NCI-H1417 (cell line): ENCODE measurements around the gene VEGFA.

Experiments used
- DNase-seq, 3 experiments: peaks; one replicate each; lab custom pipeline; 2025; lab: John Stamatoyannopoulos, UW

The VEGFA gene

DNA sequence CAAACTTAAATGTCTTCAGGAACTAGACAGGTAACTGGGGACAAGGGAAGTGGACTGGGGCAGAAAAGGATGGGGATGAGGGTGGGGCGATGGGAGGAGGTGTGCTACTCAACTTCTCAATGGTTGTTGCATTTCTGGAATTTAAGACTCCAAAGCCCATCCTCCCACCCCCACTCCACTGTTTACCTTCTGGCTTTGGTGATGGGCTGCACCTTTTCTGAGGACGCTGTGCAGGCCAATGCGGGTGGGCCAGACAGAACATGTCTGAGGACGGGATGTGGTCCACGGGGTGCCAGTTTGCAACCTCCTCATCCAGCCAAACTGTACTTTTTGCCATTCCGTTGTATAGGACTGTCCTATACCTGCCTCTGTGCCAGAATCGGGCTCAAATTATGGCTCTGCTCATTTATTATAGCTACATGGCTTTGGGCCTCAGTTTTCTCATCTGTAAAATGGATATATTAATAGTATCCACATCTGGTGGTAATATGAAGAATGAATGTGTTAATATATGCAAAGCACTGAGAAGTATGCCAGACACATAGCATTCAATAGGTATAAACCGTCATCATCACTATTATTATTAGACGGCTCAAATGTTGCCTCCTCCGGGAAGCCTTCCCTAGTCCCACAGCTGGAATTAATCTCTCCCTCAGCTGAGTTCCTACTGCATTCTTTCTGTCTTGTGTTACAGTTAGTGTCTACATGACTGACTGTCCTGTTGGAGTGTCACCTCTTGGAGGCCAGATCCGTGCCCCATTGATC is 31.0 kb upstream of the VEGFA start:
- DNase-seq = no peak

DNA sequence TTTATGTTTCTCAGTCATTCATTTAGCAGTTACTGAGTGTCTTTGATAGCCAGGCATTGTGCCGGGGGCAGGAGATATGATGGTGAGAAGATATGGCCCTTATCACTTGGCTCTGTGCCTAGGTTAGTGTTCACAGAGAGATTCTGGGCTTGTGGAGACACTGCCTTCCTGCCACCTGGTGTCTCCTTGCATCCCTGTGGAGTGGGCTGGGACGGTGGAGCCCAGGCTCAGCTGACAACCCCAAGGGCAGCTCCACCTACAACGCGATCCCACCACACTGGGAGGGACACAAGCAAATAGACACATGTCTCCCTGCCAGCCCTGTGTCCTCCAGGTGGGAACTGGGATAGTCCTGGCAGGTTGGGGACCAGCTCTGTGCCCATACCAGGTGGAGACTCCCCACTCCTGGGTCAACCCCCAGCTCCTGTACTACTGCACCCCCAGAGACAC is 30.3 kb upstream of the VEGFA start:
- DNase-seq = no peak

DNA sequence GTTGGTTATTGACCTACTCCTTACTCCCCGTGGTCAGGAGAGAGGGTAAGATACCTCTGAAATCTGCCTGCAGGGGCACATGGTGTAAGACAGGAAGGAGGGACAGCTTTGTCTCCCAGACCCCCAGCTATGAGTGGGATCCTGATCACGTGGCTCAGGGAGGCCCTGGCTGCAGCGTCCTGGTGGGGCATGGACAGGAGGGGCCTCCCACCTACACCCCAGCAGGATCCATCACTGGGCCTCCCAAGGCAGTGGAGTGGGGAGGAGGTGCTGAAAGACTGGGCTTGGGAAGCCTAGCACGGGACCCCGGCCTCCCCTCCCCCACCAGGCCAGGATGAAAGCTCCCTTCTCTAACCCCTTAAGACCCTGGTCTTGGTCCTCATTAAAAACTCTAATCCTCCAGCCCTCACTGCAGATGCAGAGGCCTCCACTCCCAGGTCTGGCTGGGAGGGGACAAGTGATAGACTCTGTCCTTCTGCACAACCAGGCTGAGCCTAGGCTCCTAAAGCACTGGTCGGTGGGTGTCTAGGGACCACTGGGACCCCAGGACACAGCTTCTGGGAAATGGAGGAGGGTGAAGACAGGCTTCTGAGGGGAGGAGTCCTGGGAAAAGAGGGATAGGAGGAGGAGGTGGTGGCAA is 29.6 kb upstream of the VEGFA start:
- no peak for DNase-seq

DNA sequence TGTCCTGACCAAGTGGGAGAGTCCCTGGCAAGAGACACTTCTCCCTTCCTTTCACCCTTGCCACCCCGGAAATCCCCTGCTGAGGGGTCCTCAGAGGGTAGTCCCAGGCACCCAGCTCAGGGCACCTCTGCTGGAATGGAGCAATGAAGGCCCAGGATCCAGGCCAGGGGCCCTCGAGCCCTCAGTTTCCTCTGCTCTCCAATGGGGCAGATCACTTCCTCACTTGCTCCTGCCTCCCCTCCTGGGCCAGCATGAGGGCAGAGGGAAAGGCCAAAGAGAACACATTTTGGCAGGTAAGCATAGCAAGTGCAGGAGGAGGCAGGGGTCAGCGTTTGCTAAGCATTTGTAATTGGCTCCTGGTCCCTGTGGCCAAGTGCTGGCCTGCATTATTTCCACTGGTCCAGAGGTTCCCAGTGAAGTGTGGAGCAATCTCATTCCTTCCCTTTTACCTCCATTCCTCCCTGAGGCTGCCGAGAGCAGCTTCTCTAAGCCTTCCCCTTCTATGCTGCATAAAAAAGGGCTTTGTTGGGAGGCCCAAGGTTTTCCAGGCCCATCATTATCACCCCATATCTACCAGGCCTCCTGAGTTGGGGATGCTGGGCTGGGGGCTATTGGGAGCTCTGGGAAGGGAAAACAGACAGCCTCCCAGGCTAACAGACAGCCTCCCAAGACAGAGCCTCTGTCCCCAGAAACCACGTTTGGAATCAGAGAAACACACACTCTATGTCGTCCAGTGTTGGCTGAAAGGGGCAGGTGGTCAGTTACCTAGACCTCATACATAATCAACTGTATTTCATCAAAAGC is 28.8 kb upstream of the VEGFA start:
- DNase-seq = no peak

DNA sequence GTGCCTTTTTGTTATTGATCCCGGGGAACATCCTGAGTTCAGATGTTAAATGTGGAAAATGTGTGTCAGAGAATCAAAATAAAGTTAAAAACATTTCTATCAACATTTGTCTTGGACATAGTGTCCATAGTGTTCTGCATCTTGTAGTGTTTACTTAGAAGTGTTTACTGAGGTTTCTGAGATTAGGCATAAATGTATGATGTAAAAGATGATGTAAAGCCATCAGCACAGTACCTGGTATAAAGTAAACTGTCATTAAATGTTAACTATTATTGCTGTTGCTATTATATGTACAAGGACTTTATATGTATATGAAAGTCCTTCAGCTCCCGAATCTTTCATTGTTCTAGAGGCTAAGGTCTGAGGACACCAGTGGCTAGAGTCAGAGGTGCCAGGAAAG is 28.2 kb upstream of the VEGFA start:
- DNase-seq = no peak

DNA sequence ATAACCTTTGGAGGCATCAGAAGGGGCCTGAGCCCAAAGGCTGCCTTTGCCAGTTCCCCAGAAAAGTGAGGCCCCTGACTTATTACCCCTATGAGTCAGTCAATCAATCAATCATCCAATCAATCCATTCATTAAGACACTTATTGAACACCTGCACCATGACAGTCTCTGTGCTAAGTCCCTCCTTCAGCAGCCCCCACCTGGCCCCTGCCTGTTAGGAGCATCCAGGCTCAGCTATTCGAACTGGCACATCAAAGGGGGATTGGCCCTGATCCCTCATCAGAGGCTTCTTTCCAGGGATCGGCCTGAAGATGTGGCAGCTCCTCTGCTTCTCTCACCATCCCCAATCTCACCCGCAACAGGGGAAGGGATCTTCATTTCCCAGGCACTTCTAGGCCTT is 27.7 kb upstream of the VEGFA start:
- DNase-seq = no peak

DNA sequence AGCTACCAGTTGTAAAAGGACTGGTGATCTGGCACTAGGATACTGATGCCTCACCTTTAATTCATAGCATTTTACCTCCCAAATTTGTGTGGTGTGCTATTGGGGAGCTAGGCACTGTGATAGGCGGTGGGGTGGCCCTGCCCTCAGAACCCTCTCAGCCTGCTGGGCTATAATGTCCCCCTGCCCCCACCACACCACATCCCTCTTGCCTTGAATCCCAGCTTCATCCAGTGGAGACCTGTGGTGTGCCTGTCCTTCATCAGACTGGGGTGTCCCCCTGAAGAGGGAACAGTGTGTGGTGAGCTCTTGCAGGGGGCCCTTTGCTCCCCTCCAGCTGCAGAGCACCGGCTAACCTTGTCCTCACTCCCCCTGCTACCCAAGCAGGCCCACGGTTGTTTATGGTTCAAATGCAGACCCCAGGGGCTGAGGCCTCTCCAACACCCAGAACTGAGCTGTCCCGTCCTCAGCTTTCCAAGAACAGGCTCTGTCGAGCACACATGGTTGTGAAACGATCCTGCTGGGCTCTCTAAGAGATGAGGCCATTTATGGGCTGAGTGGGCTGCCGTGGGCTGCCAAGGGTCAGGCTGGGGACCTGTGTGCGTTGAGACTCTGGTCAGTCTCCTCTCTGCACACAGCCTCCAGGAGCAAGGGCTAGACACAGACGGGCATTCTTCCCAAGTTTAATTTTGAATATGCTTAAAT is 26.9 kb upstream of the VEGFA start:
- no peak for DNase-seq

DNA sequence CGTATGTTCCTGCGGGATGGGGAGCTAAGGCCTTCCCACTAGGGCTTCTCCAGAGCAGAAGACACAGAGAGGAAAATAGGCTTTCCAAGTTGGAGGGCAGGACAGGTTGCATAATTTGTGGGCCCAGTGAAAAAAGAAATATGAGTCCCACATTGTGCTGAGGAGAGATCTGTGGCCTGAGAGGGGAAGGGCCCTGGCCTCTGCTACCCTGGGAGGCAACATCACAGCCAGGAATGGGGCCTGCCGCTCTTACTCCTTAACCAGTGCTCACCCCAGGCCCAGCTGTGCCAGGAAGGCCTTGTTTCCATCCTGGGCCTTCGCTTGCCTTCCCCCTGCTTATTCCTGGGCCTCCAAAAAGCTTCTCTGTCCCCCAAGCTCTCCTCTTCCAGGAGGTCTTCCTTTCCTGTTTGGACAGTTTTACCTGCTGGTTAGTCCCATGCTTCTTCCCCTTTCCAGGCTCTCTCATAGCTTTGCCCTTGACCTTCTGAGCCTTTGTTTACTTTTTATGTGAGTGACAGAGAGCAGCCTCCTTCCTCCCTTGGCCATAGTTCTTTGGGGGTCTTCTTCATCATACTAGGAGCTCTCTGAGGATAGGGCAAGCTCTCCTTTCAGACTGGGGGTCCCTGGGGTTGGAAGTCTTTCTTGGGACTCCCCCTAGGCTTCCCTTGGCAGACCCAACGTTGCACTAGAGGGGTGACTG is 26.2 kb upstream of the VEGFA start:
- DNase-seq = no peak

DNA sequence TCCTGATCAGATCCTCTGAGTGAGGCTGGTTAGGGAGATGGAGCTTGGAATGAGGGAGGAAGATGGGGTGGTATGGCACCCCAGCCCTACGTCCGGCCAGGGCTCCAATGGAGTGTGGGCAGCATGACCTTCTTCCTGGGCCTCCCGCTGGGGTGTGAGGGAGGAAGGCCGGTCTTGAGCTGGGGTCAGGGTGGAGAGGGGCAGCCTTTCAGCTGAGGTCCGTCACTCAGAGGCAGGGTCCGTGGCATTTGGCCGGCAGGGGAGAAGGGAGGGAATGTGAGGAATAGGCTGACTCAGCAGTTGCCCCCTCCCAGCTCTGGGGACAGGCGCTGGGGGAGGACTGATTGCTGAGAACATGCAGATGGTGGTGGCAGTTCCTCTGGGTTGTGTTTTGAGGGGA is 25.5 kb upstream of the VEGFA start:
- no peak for DNase-seq

DNA sequence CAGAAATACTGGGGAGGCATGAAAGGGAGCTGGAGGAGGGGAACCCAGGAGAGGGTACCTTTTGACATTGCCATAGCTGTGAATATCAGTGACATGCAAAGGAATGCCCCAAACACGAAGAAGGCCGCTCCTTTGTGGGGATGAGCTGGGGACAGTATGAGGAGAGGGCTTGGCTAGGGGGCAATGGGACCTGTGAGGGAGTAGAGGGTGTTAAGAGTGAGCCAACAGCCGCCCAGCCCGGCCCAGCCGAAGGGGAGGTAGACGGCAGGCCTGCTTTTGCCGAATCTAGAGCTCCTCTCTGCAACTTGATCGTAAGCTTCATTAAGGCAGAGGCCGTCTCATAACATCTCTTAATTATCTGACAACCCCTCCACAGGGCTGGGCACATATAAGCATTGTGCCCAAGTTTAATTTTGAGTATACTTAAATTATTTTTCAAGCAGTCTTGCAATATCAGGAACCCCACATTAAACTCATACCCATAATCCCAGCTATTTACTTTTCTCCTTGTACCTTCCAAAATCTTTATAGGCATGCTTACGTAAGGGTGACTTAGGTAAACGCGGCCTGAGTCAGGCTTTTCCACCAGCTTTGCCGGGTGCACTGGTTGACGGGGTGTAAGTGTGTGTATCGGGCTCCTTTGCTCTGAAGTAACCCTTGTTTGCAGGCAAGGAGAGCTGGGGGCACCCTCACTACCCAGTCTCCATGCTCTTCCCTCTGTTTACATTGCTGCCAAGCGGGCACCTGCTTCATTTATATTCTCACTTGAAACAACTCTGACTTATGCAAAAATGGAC is 24.9 kb upstream of the VEGFA start:
- peak in 1 of 3 experiments; percentile 1 for DNase-seq

DNA sequence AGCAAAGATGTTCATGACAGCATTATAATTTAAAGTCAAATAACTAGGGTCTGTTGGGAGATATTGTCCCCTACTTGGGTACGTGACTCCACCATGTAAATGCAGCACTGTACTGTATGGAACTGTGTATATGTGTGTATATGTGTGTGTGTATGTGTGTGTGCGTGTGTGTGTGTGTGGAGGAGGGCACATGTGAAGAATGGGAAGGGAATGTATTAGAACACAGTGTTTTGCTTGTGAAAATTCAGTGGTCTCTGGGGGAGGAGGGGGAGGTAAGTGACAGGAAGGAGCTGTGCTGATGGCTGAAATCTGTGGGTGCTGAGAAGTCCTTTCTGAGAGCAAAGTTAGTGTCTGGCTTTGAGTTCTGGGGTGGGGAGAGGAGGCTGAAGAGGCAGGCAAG is 23.9 kb upstream of the VEGFA start:
- DNase-seq = no peak

DNA sequence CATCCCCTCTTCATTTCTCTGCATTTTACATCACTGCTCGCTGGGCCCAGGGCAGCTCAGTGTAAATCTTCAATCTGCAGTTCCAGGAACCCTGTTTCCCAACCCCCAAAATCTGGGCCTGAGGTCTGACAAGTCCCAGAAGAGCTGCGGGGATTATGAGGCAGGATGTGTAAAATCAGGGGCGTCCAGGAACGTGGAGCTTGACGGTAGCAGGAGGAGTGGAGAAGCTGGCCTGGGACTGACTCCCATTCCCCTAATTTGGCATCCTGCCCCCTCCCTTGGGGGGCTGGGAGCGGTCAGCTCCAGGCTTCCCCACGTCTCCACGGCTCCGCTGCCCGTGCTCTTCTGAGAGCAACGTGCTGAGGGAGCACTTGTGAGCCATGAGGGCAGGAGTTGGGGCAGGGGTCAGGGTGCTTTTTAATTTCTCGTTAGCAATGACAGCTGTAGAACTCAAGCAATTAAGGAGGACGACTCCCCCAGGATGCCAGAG is 23.4 kb upstream of the VEGFA start:
- DNase-seq = no peak

DNA sequence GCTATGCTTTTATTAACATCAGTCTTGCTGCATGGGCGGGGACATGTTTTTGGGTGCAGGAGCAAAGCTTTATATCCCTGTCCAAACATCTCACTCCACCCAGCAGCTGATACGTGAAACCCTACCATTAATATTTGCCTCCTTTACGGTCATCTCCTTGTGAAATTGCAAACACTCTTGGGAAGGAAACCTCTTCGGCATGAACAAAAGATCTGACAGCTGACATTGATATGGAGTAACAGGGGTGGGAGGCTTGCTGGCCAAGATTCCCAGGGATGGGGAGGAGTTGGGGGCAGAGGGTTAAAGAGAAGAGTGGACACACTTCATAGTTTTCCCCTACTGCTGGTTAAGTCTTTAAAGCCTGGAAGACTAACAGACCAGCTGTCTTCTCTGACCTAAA is 22.2 kb upstream of the VEGFA start:
- DNase-seq = no peak

DNA sequence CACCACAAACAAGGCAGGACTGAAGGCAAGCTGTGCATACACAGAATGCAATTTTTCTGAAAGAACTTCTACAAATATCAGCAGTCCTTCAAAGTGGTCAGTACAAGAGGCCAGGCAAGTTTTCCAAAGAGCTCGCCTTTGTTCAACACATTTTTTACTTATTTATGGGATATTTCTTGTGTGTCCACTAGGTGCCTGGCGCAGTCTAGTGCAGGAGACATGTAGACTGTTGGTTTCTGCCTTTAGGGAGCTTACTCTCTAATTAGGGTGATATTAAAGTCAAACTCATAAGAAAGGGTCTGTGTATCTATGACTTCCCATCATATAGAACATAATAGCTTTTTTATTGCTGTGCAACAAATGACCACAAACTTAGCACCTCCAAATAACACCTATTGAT is 21.2 kb upstream of the VEGFA start:
- no peak for DNase-seq

DNA sequence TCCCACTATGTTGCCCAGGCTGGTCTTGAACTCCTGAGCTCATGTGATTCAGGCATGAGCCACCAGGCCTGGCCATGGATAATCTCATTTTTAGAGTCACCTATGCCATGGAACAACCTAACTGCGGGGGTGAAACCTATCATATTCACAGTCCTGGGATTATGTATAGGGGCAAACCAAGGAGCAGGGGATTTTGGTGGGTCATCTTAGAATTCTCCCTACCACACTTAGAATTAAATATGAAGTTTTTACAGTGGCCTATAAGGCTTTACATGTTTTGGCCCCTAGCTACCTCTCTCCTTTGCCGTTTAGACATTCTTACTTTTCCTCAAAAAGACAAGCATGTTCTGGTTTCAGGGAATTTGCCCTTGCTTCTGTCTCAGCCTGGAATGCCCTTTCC is 20.6 kb upstream of the VEGFA start:
- DNase-seq = no peak

DNA sequence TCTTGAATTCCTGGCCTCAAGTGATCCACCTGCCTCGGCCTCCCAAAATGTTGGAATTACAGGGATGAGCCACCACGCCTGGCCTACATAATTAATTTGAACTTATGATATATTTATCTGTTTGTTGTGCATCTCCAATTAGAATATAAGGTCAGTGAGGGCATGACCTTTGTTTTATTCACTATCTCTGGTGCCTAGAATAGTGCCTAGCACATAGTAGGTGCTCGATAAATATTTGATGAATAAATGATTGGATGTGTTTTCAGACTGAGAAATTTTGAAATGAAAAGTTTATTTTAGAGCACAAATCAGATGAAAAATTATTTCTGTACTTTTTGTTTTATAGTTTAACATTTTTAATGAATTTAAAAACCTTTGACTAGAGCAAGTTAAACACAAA is 19.4 kb upstream of the VEGFA start:
- no peak for DNase-seq

DNA sequence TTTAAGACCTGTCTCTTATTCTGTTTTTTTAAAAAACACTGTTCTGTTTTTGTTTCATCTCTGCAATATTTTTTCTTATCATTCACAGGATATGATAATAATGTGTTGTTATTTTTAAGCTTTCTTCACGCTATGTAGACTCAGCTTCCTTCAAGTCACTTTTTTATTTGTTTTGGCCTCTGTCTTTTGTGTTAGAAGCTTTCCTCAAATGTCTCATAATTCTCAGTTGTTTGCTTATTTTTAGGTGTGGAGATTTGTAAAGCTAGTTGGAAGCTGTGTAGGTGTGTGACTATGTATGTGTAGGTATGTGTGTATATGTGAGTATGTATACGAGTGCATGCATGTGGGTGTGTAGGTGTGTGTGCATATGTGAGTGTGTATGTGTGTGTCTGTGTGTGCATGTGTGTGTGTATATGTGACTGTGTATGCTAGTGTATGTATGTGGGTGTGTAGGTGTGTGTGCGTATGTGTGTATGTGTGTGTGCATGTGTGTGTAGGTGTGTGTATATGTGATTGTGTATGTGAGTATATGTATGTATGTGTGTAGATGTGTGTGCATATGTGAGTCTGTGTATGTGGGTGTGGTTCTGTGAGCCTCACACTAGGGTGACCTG is 16.3 kb upstream of the VEGFA start:
- no peak for DNase-seq

DNA sequence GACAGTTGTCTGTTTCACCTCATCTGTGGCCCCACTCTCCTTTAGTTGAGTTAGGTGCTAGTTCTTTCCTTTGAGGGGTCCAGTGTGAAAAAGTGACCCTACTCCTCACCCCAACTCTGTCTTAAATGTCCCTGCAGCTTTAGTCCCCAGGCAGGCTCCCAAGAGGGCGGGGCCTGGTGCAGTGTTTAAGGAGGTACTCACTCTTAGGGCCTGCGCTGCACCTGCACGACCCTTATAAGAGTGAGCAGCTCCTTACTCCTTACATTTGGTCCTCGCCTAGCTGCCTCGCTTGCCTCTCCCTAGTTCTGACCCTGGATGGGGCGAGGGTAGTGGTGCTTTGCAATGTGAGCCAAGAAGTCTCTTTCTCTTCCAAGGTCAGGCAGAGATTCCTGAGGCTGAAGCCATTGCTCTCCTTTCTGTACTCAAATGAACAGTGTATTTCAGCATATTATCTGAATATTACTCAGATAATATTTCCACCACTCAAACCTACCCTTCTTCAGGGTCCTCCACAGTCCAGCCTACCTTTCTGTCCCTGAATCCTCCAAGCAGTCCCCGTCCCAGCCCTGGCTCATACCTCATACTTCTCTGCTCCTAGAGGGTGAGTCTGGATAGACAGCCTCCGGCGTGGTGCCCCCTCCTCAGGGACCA is 11.9 kb upstream of the VEGFA start:
- no peak for DNase-seq

DNA sequence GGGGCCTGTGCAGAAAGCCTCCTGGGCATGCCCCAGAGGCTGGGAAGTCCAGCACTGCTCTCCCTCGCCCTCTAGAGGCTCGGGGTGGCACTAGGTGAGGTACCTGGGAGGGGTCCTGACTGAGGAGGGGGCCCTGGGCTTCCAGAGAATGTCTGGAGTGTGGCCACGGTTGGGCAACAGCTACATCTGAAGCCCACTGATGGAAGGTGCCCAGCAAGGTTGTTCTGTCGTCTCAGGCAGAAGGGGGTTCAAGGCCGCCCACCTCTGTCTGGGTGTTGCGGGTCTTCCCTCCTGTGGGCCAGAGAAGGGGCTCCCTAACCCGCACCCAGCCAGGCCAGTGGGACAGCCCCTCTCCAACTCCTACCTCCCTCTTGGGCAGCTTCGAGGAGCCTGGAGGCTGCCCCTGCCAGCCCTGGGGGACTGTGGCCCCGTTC is 11.4 kb upstream of the VEGFA start:
- peak in 2 of 3 experiments; percentile 27 to 45 for DNase-seq
